GM21360 (cell line): ENCODE data around the gene DCTD.
"Not testable (repeated sequence)": the region's sequence is repeated elsewhere in the genome, so short reads cannot be mapped to it uniquely, and the experiment has no call there.

Experiments used
- ATAC-seq: cut with Tn5 transposase; IDR thresholded peaks from one replicate; pipeline ENCODE4 v1.9.1; 2021; ENCODE audit warnings: mild to moderate bottlenecking, moderate library complexity; ENCODE audit not compliant: unreplicated experiment

Gene DCTD

DNA sequence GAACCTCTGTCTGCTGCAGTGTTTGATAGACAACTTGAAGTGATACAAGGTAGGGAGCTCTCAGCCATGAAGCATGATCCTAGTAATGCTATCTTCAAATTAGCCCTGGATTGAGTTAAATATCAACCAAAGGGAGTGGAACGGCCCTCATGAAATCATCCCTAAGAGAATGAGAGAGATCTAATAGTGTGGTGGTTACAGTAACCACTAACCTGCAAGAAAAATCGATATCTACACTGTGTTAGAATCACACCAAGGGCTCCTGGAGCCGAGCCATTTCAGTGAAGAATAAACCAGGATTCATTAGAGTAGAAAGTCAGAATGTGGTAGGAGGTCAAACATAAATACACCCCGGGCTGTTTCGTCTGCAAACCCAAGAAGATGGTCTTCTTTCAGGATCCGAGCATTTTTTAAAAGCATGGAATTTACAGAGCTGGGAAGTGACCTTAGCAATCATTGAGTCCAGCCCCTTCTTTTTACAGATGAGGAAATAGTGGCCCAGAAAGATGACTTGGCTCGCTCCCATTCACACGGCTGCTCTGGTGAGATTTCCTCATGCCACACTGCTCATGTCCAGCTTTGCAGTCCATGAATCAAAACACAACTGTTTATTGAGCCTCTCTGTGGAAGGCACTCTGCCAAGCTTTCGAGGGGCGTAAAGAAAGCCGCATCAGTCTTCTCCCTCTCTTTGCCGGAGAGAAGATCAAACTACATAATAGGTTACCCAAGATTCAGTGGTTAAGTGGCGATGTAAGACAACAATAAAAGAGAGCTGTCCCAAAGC, 5.5 kb upstream of the DCTD start:
- no peak for ATAC-seq

- ATAC-seq = no peak
These were observed 4.4 kb upstream of the DCTD start for GRCh38 chr4:182921608-182922007.

GRCh38 chr4:182920676-182921075, 3.5 kb upstream of the DCTD start:
- no peak for ATAC-seq

GRCh38 chr4:182918791-182919302, 1.7 kb upstream of the DCTD start:
- ATAC-seq = peak; percentile 21

DNA sequence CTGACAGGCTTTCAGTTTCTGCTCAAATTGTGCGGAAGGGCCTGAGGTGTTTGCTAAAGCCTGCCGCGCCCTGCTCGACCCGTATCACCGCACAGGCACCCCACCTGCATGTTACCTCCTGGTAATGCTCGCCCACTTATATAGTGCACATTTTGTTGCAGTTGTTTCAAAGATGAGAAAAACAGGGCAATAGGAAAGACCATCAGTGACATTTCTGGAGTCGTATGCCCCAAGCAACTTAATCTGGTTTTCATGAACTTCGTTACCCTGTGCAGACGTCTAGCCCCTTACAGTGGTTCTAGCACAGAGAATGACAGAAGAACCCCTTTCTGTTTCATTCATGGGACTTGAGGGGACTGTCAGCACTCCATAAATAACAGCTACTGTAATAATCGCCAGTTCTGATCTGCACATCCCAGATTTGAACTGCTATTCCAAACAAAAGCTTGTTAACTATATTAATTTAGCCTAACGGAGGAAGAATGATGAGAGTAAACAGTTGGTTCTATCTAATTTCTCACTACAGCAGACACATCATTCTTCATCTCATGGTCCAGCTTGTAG, 940 bp upstream of the DCTD start:
- ATAC-seq = peak; percentile 17

DNA sequence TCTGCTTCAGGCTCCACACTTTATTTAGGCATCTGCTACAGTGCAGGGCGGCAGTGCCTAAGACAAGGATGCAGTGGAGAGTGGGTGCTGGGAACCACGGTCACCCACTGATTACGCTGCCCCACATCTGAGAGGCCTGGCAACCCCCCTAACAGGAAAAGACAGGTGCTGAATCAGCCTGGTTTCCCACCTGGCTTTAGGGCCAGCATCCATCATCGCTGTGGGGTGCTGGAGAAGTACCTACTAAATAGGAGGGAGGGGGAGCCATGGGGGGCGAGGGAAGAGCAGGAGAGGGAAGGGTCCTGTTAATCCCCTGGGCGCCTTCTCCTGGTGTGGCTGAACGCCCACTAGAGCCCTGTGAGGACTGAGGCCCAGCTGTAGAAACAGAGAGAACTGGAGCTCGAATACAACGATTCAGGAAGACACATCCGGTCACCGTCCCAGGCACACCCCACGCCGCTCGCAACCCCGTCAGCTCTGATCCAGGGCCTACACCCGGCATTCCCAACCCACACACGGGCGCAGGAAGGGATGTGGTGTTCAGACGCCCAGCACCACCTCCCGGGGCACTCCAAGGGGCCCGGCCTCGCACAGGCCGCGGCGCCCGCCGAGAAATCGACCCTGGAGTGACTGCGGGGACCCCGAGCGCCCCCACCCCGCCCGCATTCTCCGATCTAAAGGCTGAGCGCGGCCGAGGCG, 554 bp downstream of the DCTD start:
- peak; percentile 22 for ATAC-seq

- no peak for ATAC-seq
These were observed 2.8 kb downstream of the DCTD start for GRCh38 chr4:182914357-182914756.

GRCh38 chr4:182913621-182914020, 3.6 kb downstream of the DCTD start:
- no peak for ATAC-seq

GRCh38 chr4:182913036-182913435, 4.2 kb downstream of the DCTD start:
- ATAC-seq = no peak

DNA sequence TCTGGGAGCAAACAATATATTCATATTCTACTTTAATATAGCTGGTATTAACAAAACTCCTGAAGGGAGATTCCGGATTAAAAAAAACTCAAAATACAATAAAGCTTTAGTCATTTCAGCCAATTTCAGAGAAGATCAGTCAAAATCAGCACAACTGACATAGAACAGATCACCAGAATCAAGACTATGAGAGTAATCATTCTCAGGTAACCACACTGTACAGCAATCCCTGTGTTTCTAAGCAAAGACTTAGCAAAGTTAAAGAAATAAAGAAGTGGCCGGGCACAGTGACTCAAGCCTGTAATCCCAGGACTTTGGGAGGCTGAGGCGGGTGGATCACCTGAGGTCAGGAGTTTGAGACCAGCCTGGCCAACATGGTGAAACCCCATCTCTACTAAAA, 9.1 kb downstream of the DCTD start:
- ATAC-seq = no peak

GRCh38 chr4:182907396-182907795, 9.8 kb downstream of the DCTD start:
- no peak for ATAC-seq

GRCh38 chr4:182906786-182907185, 10.4 kb downstream of the DCTD start:
- no peak for ATAC-seq

- no peak for ATAC-seq
These were observed 12.1 kb downstream of the DCTD start for GRCh38 chr4:182905038-182905437.

- ATAC-seq = no peak
These were observed 12.9 kb downstream of the DCTD start for GRCh38 chr4:182904211-182904761.

DNA sequence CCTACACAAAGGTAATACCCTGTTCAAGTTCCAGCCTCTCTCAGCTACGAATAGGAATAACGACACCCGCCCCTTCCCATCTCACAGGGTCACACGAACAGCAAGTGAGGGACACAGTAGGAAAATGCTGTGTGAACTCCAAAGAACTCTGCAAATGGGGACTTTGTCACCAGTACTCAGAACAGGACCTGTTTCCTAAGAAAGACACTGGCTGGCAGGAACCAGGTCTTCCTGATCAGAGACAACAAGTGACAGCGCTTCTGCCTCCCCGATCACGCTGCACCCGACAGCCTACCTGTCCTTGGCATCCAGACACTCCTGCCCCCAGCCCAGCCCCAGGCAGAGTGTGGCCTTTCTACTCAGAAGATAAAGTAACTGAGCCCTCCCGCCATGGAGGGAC, 14.2 kb downstream of the DCTD start:
- no peak for ATAC-seq

GRCh38 chr4:182901337-182901736, 15.8 kb downstream of the DCTD start:
- ATAC-seq = no peak

DNA sequence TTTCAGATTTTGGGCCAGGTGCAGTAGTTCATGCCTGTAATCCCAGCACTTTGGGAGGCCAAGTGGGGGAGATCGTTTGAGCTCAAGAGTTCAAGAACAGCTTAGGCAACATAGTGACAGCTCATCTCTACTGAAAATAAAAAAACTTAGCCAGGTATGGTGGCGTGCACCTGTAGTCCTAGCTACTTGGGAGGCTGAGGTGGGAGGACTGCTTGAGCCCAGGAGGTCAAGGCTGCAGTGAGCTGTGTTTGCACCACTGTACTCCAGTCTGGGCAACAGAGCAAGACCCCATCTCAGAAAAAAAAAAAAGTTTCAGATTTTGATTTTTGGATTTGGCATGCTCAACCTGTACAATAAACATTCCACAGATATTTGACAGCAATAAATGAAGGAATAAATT, 17.2 kb downstream of the DCTD start:
- ATAC-seq = not testable (repeated sequence)

GRCh38 chr4:182898479-182898799, 18.7 kb downstream of the DCTD start:
- ATAC-seq = no peak

DNA sequence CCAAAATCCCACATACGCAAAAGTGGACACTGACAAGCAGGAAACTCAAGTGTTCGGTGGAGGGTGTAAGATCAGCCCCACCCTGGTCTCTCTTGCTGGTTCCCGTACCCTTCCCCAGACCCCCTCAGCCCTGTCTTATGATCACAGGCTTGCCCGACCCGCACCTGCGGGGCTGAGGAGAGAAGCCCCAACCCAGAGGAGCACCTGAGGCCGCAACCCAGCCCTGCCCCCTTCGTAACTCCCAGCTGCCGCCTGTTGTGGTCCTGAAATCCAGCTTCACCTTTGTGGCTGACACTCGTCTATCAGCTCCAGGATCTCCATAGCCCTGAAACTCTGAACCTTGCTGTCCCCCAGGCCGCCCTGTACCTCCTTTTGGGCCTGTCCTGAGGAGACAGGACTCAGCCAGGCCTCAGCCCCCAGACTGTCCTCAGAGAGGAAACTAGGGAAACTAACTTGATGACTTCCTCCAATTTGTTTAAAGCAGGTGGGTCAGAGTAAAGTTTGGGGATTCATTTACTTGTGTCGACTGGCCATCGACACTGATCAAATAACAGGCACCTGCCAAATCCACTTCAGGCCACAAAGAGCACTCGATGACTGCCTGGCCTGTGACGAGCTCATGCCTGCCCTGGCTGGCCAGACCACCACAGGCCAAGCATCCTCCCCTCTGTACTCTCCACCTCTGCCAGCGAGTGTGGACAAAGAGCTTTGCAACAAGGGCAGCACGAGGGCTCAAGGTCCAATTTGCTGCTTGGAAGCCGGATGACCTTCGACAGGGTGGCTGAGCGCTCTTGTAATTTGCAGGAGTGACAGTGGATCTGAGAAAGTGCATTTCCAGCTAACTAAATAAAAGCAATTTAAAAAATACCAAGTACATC, 19.3 kb downstream of the DCTD start:
- no peak for ATAC-seq

DNA sequence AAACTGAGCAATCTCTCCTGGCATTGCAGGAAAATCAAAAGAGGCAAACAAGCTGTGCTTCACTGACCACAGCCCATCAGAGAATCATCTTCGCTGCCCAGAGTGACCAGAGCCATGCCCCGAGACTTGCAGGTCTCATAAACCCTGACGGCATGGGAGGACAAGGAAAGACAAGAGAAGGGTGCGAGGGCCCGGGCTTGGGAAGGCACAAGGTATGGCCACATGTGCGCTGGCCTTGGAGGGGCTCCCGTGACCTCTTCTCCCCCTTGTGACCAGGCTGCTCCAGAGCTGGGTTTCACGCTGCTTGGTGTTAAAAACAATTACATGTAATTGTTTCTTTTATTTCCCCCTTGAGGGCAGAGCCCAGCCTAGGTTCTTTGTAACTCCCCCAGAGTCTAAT, 20.8 kb downstream of the DCTD start:
- ATAC-seq = no peak

GRCh38 chr4:182895791-182896292, 21.3 kb downstream of the DCTD start:
- ATAC-seq = no peak
